Prostate gland (tissue), 2 donors: ENCODE data around the gene ZSCAN20. TPM values are rescaled to one million over a fixed set of nuclear protein-coding genes. Genes with fewer than 3 reads are reported as not detected.

Experiments used
- DNase-seq: peaks from one replicate; pipeline ENCODE4 v3.0.0-alpha.2; 2019; ENCODE audit warnings: low spot score
- H3K27ac ChIP-seq, 2 donors: fragments of 200-600 bp; sonication (generic); 2 replicates each; pipeline ENCODE4 v1.5.1; 2017 to 2019
- H3K27me3 ChIP-seq: fragments of 200-600 bp; sonication (generic); replicated peaks from 2 replicates; pipeline ENCODE4 v1.5.1; 2019; ENCODE audit not compliant: insufficient read depth
- H3K36me3 ChIP-seq, 2 donors: fragments of 200-600 bp; sonication (generic); 1 replicate in 1 of 2; 2 replicates in 1 of 2; pipeline versions ENCODE4 v1.5.1 to v1.8.1; 2017 to 2019
- H3K4me1 ChIP-seq: fragments of 200-600 bp; sonication (generic); replicated peaks from 2 replicates; pipeline ENCODE4 v1.5.1; 2019
- H3K4me3 ChIP-seq, 2 donors: fragments of 200-600 bp; sonication (generic); 2 replicates each; pipeline ENCODE4 v1.5.1; 2017 to 2019
- H3K9me3 ChIP-seq: fragments of 200-600 bp; sonication (generic); 2 replicates; pipeline ENCODE4 v1.5.1; 2017
- CTCF ChIP-seq, 4 experiments: fragments of 200-600 bp in 2 of 4; fragments of 450-650 bp in 2 of 4; sonication (generic) in 2 of 4; IDR thresholded peaks; 1 replicate in 3 of 4; 2 replicates in 1 of 4; pipeline ENCODE4 v1.5.1; 2016 to 2019; ENCODE audit warnings: antibody characterized with exemption in 4 of 4, mild to moderate bottlenecking in 2 of 4, moderate library complexity in 2 of 4
- POLR2A ChIP-seq: fragments of 450-650 bp; IDR thresholded peaks from one replicate; pipeline ENCODE4 v1.6.1; 2016; ENCODE audit warnings: antibody characterized with exemption, mild to moderate bottlenecking
- POLR2AphosphoS5 ChIP-seq: sonication (generic); formaldehyde crosslinking; IDR thresholded peaks from one replicate; pipeline ENCODE4 v1.6.1; 2017; ENCODE audit warnings: antibody characterized with exemption
- WGBS: methylation state at CpG from one replicate; pipeline ENCODE4 v1.1.5; 2018; 5-methylcytosine and 5-hydroxymethylcytosine counted together
- intact Hi-C: fragments of 100-400 bp; cut with DNase I; formaldehyde crosslinking; loops from one replicate; pipeline ENCODE4 v1.14.2; 2022
- total RNA-seq, 2 donors: library from RNA; depleted of rRNA; stranded (reverse); fragments of >200 nt; gene quantifications; one replicate each; pipeline ENCODE4 v1.1.0, GENCODE V29; 2016

ZSCAN20 gene
- total RNA-seq, 2 donors from 2014 or later: 4.7 to 11.1 TPM

GRCh38 chr1:33438364-33439160, 33.9 kb upstream of the ZSCAN20 start:
- Histone ChIP-seq H3K9me3 (no peaks in the 10 kb centered on the region), H3K4me1 (no peaks in the 10 kb centered on the region), H3K36me3 (no peaks in the 10 kb centered on the region), H3K27ac (no peak overlapping the region), H3K4me3 (no peak overlapping the region), H3K27me3 (no peaks in the 10 kb centered on the region)
- 81% methylated on average over 6 of the region's 6 CpGs for WGBS
- no peak for TF ChIP-seq CTCF (IDR thresholded peaks at IDR 0.05)
- TF ChIP-seq POLR2A: no peak
- no peak for TF ChIP-seq POLR2AphosphoS5
- intact Hi-C loops: no loop called here
- DNase-seq: no peak

GRCh38 chr1:33439662-33440061, 32.8 kb upstream of the ZSCAN20 start:
- no peak for DNase-seq
- 50% methylated on average over 1 of the region's 1 CpG for WGBS
- H3K4me3 ChIP-seq: no peak overlapping the region
- H3K27ac ChIP-seq: no peak overlapping the region
- no peak for TF ChIP-seq CTCF (IDR thresholded peaks at IDR 0.05)
- no peak for TF ChIP-seq POLR2A
- TF ChIP-seq POLR2AphosphoS5: no peak
- intact Hi-C loops: no loop called here
- H3K9me3 ChIP-seq: no peaks in the 10 kb centered on the region
- no peaks in the 10 kb centered on the region for H3K36me3 ChIP-seq
- H3K4me1 ChIP-seq: no peaks in the 10 kb centered on the region
- no peaks in the 10 kb centered on the region for H3K27me3 ChIP-seq

- 70% methylated on average over 6 of the region's 6 CpGs for WGBS
- TF ChIP-seq POLR2A (no peak), POLR2AphosphoS5 (no peak), CTCF (IDR thresholded peaks at IDR 0.05) (no peak)
- Histone ChIP-seq H3K4me1 (no peaks in the 10 kb centered on the region), H3K27ac (no peak overlapping the region), H3K4me3 (no peak overlapping the region), H3K9me3 (no peaks in the 10 kb centered on the region), H3K36me3 (no peaks in the 10 kb centered on the region), H3K27me3 (no peaks in the 10 kb centered on the region)
- intact Hi-C loops: no loop called here
- no peak for DNase-seq
Measured at GRCh38 chr1:33441088-33441745, 31.2 kb upstream of the ZSCAN20 start.

- intact Hi-C loops: no loop called here
- H3K36me3 ChIP-seq: no peaks in the 10 kb centered on the region
- no peak for TF ChIP-seq CTCF (IDR thresholded peaks at IDR 0.05)
- no peak for TF ChIP-seq POLR2A
- TF ChIP-seq POLR2AphosphoS5: no peak
- no peak overlapping the region for H3K27ac ChIP-seq
- 86% methylated on average over 1 of the region's 1 CpG for WGBS
- DNase-seq: no peak
- no peaks in the 10 kb centered on the region for H3K27me3 ChIP-seq
- H3K4me3 ChIP-seq: no peak overlapping the region
- no peaks in the 10 kb centered on the region for H3K4me1 ChIP-seq
- no peaks in the 10 kb centered on the region for H3K9me3 ChIP-seq
Measured at GRCh38 chr1:33442141-33442540, 30.3 kb upstream of the ZSCAN20 start.
